Measurements from ENCODE around the gene APOBR.
"Not testable (repeated sequence)": the region's sequence is repeated elsewhere in the genome, so short reads cannot be mapped to it uniquely, and the experiment has no call there.

The APOBR gene

DNA sequence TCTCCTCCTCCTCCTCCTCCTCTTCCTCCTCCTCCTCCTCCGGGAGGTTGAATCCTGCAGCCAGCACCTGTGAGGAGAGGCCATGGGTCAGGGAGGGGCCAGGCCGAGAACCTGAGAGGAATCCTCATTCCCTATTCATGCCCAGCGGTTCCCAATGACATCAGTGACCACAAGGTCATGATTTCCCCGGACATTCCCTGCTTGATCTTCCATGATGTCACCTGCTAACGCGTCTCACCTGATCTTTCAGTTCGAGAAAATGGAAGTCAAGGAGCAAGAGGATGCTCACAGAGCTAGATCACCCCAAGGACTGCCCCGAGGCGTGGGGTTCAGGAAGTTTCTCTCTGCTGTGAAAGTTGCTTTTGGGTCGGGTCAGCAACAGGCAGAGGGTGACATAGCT is 5.4 kb downstream of the APOBR start:
- no peak for DNase-seq

DNA sequence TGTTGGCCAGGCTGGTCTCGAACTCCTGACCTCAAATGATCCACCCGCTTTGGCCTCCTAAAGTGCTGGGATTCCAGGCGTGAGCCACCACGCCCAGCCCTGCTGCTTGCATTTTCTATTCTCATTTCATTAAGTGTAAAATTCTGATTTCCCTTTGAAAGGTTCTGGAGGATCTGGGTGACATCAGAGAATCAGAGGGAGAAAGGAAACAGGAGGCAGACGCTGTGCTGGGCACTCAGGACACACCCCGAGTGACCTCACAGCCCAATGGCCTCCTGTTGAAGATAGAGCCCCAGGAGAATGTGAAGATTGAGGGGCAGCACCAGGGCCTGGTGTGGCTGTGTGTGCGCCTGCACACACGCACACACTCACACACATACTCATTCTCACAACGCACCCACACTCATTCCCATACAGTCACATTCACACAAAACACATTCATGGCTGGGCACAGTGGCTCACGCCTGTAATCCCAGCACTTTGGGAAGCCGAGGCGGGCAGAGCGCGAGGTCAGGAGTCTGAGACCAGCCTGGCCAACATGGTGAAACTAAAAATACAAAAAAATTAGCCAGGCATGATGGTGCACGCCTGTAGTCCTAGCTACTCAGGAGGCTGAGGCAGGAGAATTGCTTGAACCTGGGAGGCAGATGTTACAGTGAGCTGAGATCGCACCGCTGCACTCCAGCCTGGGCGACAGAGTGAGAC is 6.2 kb downstream of the APOBR start:
- not testable (repeated sequence) for DNase-seq

DNA sequence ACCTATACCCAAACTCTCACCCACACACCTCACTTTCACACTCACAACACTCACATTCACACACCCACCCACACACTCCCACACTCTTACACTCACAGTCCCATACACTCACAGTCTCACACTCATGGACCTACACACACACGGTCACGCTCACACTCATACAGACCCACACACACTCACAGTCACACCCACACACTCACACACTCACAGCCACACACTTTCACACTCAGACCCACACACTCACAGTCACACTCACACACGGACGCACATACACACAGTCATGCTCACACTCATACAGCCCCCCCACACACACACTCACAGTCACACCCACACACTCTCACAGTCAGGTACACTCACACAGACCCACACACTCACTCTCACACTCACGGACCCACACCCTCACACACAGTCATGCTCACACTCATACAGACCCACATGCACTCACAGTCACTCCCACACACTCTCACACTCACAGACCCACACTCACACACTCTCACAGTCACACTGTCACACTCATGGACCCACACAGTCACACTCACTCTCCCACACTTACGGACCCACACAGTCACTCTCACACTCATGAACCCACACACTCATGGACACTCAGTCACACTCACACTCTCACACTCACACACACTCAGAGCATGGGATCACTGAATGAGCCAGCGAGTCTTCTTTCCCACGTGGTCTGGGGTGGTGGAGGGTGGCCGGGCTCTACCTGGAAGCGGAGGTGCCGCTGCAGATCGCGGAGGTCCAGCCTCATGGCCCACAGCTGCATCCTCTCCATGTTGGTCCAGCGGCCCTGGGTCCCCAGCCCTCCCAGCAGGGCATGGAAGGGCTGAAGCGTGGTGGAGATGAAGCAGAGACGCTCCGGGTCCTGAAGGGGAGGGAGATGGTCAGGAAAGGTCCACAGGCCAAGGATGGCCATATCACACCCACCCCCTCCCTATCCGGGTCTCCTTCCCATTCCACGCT is 7.1 kb downstream of the APOBR start:
- no peak for DNase-seq

DNA sequence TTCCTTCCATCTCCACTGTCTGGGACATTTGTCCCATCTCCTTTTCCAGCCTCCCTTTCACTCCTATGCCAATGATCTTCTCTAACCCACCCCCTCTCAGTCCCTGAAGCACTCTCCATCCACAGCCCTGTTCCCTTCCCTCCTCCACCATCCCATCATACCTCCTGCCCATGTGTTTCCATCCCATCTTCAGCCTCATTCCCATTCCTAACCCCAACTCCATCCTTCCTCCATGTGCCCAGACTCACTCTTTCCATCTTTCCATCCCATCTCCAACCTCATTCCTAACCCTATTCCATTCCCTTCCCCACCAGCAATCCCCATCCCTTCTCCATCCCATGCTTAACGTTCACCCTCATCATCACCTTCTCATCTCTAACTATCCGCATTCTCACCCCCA is 7.8 kb downstream of the APOBR start:
- no peak for DNase-seq

DNA sequence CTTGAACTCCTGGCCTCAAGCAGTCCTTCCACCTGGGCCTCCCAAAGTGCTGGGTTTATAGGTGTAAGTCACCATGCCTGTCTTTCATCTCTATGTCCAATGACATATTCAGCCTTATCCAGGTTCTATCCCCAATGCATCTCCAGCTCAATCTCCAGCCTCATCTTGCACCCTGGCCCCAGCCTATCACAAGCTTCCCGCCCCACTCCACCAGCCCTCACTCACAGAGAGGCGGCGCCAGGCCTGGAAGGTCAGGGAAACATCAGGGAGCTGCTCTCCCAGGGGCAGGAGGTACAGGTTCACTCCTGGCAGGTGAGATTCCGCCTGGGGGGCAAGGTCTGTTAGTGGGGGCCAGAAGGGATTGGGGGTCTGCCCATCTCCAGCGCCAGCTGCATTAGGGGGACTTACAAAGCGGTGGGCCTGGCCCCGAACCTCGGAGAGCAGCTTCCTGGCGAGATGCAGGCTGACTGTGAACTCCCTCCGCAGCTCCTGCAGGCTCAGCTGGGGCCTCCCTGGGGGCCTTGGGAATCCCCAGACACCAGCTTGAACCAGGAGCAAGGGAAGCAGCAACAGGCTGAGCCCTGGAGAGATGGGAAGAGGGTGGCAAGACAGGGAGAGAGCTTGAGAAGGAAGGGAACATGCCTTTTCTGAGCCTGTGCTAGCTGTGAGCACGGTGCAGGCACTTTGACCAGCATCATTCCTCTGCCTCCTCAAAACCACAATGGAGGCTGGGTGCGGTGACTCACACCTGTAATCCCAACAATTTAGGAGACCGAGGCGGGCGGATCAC is 9.2 kb downstream of the APOBR start:
- DNase-seq, result no peak

DNA sequence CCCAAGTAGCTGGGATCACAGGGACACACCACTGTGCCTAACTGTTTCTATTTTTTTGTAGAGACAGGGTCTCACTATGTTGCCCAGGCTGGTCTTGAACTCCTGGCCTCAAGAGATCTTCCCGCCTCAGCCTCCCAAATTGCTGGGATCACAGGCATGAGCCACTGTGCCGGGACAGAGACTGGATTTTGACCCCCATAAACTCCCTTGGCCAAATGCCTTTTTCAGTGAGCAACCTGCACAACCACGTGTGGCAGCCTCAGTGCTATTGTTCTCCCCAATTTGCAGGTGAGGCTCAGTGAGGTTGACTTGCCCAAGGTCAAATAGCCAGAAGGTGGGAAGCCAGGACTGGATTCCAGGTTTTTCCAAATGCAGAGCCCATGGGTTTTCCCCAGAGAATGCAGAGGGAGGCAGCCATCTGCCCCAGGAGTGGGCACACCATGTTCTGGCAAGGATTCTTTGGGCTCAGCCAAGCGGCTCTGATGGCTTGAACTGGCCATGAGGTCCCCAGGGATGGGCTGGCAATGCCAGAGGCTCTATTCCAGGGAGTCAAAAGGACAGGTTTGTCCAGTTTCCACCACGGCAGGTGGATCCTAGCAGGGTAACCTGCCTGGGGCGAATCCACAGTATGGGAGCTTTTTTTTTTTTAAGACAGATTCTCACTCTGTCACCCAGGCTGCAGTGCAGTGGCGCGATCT is 10.4 kb downstream of the APOBR start:
- no peak for DNase-seq

DNA sequence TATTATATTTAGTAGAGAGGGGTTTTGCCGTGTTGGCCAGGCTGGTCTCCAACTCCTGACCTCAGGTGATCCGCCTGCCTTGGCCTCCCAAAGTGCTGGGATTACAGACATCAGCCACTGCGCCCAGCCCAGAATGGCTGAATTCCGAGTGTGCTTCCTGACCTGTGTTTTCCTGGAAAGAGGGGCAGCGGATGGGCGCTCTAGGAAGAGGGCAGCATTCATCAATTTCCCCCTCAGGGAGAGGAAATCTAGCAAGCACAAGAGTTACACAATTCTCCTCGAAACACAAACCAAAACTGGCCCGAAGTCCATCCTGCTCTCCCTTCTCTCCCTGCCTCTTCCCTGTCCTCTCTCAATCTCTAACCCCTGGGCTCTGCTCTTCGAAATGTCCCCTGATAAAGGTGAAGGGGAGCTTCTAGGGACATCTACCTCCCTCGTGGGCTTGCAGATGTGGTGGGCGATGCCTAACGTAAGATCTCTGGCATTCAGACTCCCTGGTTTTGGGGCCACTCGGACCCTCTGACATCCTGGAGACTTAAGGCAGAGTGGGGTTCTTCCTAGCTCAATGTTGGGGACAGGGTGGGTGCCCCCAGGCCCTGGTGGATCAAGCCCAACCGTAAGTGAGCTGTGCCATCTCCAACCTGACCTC is 11.2 kb downstream of the APOBR start:
- DNase-seq, result no peak

DNA sequence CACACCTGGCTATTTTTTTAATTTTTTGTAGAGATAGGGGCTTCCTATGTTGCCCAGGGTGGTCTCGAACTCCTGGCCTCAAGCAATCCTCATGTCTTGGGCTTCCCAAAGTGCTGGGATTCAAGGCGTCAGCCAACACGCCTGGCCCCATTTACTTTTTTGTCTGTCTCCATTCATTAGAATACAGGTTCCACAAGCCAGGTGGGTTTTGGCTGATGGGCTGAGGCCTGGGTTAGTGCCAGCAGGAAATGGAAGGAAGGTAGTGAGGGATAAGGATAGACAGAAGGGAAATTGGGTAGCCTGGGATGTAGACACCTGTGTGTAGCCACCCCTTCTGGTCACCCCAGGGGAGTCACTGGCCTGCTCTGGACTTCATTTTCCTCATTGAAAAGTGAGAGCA is 16.6 kb downstream of the APOBR start:
- DNase-seq, result no peak

DNA sequence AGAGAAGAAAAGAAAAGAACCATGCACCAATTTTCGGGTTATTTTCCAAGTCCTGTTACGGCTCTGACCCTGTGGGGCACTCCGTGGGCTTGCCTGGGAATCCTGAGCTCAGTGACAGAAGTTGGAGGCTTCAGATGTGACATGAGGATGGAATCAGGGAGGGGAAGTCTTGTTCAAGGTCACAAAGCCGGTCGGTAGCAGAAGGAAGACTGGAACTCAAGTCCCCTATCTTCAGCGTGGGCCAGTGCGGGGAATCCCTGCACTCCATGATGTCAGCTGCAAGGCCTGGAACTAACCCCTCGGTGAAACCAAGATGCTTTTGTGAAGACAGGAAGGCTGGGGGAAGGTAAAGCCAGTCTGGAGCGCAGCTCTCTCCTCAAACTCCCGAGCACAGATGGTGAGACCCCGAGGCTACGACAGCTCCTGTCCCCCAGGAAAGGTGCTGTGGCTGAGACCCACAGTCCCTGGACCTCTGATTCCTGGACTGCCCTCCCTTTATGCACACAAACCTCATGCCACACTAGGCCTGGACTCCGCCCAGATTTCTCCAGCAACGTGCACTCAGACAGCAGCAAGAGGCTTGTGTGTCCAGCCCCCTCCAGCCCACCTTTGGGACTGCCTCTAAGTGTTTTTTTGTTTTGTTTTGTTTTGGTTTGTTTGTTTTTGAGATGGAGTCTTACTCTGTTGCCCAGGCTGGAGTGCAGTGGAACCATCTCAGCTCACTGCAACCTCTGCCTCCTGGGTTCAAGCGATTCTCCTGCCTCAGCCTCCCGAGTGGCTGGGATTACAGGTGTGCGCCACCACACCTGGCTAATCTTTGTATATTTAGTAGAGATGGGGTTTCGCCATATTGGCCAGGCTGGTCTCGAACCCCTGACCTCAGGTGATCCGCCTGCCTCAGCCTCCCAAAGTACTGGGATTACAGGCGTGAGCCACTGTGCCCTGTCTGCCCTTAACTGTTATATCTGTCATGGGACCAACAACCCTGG is 17.7 kb downstream of the APOBR start:
- DNase-seq, result no peak

DNA sequence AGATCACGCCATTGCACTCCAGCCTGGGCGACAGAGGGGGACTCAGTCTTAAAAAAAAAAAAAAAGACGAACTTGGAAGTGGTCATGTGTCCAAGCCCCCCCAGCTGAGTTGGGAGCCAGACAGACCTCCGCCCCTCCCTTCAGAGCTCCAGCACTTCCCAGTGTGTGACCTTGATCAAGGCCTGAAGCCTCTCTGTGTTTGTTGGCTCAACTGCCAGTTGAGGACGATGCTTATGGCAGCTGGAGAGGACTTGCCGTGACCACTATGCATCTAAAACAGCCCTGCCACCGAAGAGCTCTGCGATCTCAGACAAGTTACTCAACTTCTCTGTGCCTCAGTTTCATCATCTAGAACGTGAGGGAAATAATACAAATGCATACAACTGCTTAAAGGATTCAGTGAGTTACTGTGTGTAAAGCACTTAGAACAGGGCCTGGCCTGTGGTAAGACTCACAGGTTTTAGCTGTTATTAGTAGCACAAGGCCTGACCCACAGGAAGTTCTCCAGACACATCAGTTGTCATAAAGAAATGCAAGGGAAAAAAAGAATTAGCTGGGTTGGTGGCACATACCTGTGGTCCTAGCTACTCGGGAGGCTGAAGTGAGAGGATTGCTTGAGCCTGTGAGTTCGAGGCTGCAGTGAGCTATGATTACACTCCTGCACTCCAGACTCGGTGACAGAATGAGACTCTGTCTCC is 19.2 kb downstream of the APOBR start:
- no peak for DNase-seq

DNA sequence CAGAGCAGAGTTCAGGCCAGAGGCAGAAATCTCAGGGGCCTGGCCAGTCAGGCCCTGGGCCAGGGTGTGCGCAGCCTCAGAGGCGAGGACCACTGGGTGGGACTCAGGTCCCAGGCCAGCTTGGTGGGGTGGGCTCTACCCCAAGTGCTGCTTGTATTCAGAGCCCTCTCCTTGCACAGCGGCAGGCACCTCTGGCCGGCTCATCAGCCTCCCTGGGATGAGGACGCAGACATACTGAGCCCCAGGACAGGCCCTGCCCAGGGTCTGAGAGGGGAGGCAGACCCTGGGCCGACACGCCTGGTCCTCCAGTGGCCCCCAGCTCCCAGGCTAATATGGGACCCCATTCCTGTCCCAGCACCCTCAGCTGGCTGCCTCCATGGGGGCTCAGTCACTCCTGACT is 19.8 kb downstream of the APOBR start:
- DNase-seq, result no peak

DNA sequence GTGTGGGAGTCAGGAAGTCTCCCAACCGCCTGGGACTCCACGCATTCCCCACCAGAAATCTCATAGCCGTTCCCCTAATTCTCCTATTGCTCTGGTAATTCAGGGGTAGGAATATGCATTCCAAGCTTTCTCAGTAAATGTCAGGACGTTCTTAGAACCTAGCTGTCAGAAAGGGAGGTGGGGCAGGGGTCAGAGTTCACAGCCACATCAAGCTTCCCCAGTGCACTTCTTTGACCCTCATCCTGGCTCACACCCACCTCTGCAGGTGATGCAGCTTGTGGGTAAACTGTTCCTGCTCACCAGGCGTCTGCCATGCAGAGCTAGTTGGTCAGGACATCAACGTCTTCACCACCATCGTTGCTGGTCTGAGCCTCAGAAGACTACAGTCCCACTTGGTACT is 26.2 kb downstream of the APOBR start:
- DNase-seq, result no peak

DNA sequence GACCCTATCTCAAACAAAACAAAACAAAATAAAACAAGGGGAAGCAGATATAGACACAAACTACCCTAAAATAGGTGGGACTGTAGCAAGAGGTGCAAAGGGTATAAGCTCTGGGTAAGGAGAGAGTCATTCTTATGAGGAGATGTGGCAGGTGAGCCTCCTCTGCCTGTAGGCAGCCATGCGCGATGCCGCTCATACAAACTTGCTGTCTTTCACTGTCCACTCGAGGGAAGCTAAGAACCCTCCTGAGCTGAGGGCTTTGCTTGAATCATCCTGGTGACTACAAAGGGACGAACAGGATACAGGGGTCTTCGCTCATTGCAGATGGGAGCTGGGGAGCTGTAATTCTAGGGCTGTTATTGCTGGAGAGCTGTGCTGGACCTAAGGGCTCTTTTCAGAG is 27.0 kb downstream of the APOBR start:
- DNase-seq, result no peak

DNA sequence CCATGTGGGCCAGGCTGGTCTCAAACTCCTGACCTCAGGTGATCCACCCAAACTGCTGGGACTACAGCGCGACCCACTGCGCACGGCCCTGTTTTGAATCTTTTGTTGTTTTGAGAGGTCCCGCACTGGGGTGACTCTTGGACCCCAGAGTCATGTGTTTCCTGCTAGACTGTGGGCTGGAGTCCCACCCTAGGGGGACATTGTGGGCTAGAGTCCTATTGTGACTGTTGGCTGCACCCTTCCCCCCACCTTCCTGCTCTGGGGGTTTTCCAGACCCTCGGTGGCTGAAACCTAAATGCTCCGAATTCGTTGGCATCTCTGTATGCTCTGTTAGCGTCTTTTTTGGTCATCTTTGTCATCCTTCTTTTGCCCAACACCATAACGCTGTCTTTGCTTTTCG is 28.3 kb downstream of the APOBR start:
- no peak for DNase-seq

DNA sequence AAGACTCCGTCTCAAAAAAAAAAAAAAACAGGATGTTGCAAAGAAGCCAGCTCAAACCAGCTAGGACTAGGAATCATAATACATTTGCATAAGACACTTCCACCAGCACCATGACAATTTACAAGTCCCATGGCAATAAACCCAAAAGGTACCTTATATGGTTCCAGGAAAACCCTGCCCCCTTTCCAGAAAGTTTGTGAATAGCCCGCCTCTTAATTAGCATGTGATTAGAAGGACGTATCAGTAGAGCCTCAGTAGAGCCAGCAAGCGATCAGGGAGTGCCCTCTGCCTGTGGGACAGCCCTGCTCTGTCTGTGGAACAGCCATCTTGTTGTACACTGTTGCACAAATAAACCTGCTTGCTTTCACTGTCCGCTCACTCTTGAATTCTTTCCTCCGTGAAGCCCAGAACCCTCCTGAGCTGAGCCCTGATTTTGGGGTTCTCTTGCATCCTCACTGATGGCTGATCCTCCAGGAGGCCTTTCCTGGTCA is 30.3 kb downstream of the APOBR start:
- no peak for DNase-seq

DNA sequence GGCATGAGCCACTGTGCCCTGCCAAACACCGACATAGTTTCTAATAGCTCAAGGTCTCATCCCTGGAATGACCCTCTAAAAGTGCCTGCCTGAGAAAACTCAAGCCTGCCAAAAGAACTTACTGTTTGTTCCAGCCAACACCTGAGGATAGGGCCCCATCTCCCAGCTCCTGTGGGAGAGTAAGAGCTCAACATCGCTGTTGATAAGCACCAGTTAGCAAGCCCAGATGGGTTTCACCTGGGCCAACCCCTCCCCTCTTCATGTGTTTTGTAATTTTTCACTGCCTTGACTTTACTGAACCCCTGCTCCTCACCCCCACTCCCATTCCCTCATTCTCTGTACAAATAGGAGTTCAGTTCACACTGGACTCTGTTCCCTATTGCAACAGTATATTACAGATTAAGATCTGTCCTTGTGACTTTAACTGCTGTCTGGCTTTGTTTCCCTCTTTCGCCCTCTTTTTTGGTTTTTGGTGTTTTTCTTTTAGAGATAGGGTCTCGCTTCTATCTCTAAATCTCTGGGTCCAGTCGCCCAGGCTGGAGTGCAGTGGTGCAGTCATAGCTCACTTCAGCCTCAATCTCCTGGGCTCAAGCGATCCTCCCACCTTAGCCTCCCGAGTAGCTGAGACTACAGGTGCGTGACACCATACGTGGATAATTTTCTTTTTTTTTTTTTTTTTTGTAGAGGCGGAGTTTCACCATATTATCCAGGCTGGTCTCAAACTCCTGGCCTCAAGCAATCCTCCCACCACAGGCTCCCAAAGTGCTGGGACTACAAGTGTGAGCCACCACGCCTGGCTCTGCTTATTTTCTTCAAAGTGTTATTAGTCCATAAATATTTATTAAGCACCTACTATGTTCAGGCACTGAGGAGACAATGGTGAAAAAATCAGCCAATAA is 32.0 kb downstream of the APOBR start:
- DNase-seq, result no peak

DNA sequence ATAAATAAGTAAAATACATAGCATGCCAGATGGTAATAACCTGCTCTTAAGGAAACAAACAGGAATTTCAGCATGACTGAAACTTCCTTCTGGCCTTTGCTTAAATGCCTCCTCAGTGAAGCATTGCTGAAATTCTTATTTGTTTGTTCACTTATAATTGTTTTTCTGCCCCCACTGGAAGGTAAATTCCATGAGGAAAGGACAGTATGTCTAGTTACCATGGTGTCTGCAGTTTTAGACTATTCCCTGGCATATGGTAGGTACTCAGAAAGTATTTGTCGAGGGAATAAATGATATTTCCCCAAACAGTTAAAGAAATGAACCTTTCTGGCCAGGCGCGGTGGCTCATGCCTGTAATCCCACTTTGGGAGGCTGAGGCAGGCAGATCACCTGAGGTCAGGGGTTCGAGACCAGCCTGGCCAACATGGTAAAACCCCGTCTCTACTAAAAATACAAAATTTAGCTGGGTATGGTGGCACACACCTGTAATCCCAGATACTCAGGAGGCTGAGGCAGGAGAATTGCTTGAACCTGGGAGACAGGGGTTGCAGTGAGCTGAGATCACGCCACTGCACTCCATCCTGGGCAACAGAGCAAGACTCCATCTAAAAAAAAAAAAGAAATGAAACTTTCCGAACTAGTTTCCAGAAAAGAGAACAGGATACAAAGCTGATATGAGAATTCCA is 32.8 kb downstream of the APOBR start:
- DNase-seq, result not testable (repeated sequence)

DNA sequence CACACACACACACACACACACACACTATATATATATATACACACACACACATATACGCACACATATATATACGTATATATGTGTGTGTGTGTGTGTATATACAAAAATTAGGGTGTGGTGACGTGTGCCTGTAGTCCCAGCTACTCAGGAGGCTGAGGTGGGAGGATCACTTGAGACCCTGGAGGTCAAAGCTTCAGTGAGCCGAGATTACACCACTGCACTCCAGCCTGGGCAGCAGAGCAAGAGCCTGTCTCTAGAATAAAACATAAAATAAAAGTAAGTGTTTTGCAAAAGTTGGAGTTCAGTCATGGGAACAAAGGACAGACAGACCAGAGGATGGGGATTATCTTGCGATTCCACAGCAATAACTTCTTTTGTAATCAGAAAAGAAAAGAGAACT is 33.5 kb downstream of the APOBR start:
- no peak for DNase-seq

Measured in GF-D8 (cell line).